K562 (cell line): Measurements from ENCODE around the gene SNAP23. TPM values are rescaled to one million over a fixed set of nuclear protein-coding genes. Genes with fewer than 3 reads are reported as not detected.

Source experiments
- BDP1 ChIP-seq: IDR thresholded peaks from 3 replicates; pipeline ENCODE4 v1.6.1; 2011; ENCODE audit not compliant: insufficient read length, insufficient read depth
- FOXA3 ChIP-seq, 2 experiments: fragments of 450-650 bp in 1 of 2; sonication (generic) in 1 of 2; formaldehyde crosslinking; IDR thresholded peaks in 1 of 2; conservative IDR thresholded peaks in 1 of 2; 2 replicates each; pipeline versions ENCODE4 v1.4.0 to v1.8.0; 2020 to 2022; ENCODE audit warnings: mild to moderate bottlenecking in 2 of 2, missing genetic modification reagents in 1 of 2
- GTF3C2 ChIP-seq: IDR thresholded peaks from 3 replicates; pipeline ENCODE4 v1.6.1; 2011; ENCODE audit warnings: borderline replicate concordance, mild to moderate bottlenecking, moderate library complexity; ENCODE audit not compliant: insufficient read length; ENCODE audit errors: extremely low read depth
- KAT8 ChIP-seq: fragments of 450-650 bp; IDR thresholded peaks from 2 replicates; pipeline ENCODE4 v1.6.1; 2016; ENCODE audit warnings: low read depth, mild to moderate bottlenecking
- NFE2L1 ChIP-seq: fragments of 450-650 bp; IDR thresholded peaks from 2 replicates; pipeline ENCODE4 v1.6.1; 2016; ENCODE audit warnings: missing genetic modification characterization, low read depth, mild to moderate bottlenecking, missing compliant biosample characterization, moderate library complexity, borderline replicate concordance
- RBM22 ChIP-seq: fragments of 200-400 bp; formaldehyde crosslinking; IDR thresholded peaks from 2 replicates; pipeline ENCODE4 v1.6.1; 2018; ENCODE audit warnings: low read length, low read depth; ENCODE audit not compliant: poor library complexity, severe bottlenecking
- RREB1 ChIP-seq: fragments of 250-450 bp; sonication (Bioruptor Pico); IDR thresholded peaks from 2 replicates; pipeline ENCODE4 v1.4.0; 2020
- SRSF1 ChIP-seq: fragments of 200-400 bp; formaldehyde crosslinking; IDR thresholded peaks from 2 replicates; pipeline ENCODE4 v1.6.1; 2017; ENCODE audit warnings: mild to moderate bottlenecking, low read depth, low read length, moderate library complexity
- TAF1 ChIP-seq: IDR thresholded peaks from 2 replicates; pipeline ENCODE4 v1.6.1; 2011; ENCODE audit warnings: mild to moderate bottlenecking, low read length, moderate library complexity; ENCODE audit not compliant: insufficient read depth, control insufficient read depth, severe bottlenecking; ENCODE audit errors: extremely low read depth
- XRCC5 ChIP-seq: fragments of 200-400 bp; formaldehyde crosslinking; IDR thresholded peaks from 2 replicates; pipeline ENCODE4 v1.6.1; 2017; ENCODE audit warnings: low read depth, mild to moderate bottlenecking, low read length
- ZFPM2 ChIP-seq: fragments of 250-450 bp; sonication (Bioruptor Pico); IDR thresholded peaks from 2 replicates; pipeline ENCODE4 v1.5.1; 2022; ENCODE audit warnings: mild to moderate bottlenecking
- ZNF384 ChIP-seq: IDR thresholded peaks from 2 replicates; pipeline ENCODE4 v1.6.1; 2012; ENCODE audit warnings: low read depth, low read length, improper control_type of control experiment
- ZNF57 ChIP-seq: fragments of 450-650 bp; formaldehyde crosslinking; IDR thresholded peaks from 2 replicates; pipeline ENCODE4 v1.4.0; 2020; ENCODE audit warnings: mild to moderate bottlenecking, moderate library complexity
- ZNF740 ChIP-seq, 3 experiments: fragments of 200-800 bp in 1 of 3; sonication (Bioruptor generic) in 1 of 3; sonication (generic) in 1 of 3; formaldehyde crosslinking in 1 of 3; IDR thresholded peaks; 2 replicates each; pipeline versions ENCODE4 v1.6.1 to v1.8.0; 2016 to 2022; ENCODE audit warnings: mild to moderate bottlenecking in 2 of 3, missing compliant biosample characterization in 2 of 3, missing genetic modification characterization in 2 of 3, missing genetic modification reagents in 1 of 3
- polyA plus RNA-seq, 8 experiments: library from polyadenylated mRNA; depleted of rRNA in 4 of 8; stranded (reverse) in 5 of 8; unstranded in 3 of 8; fragments of >200 nt; fragmentation: Nextera tagmentation in 2 of 8; fragmentation: Illumina TruSeq in 1 of 8; extraction: Ambion mirVana in 2 of 8; extraction: Trizol in 1 of 8; gene quantifications; 2 replicates each; pipeline versions ENCODE4 v1.2.1 to v1.2.3, GENCODE V29; 2011 to 2014; ENCODE audit warnings: inconsistent platforms in 1 of 8, missing spikeins in 1 of 8
- total RNA-seq, 7 experiments: library from RNA; depleted of rRNA in 6 of 7; stranded (reverse); fragments of >200 nt in 6 of 7; fragmentation: Illumina TruSeq in 2 of 7; extraction: Trizol in 2 of 7; gene quantifications; 2 replicates each; pipeline versions ENCODE4 v1.2.1 to v1.2.3, GENCODE V29; 2011 to 2021; ENCODE audit warnings: low replicate concordance in 1 of 7

SNAP23 gene
- total and polyA plus RNA-seq, 9 of the 15 experiments (the other 6 are each of a cell fraction or from before 2014, with no cell fraction given), result 78.9 to 168 (median 117) TPM

GRCh38 chr15:42549032-42549491, 53.6 kb downstream of the SNAP23 start (continued):
- TF ChIP-seq GTF3C2 (no peak), ZNF740 (CRISPR knock-in tag; IDR thresholded peaks at IDR 0.05) (no peak), ZNF740 (tag; IDR thresholded peaks at IDR 0.05) (no peak), ZNF384 (peak; percentile 12; the same call in 1 of the 2 replicates), BDP1 (no peak), ZFPM2 (CRISPR knock-in tag) (no peak), NFE2L1 (tag) (no peak), TAF1 (no peak), RREB1 (CRISPR knock-in tag) (no peak), FOXA3 (CRISPR knock-in tag; conservative IDR thresholded peaks at IDR 0.05 in 1 of 2, IDR thresholded peaks at IDR 0.05 in 1 of 2) (no peak), SRSF1 (no peak), RBM22 (no peak), XRCC5 (no peak), KAT8 (no peak), ZNF57 (CRISPR knock-in tag) (no peak)
